ENCODE data around the gene GAL3ST2.
"Not testable (repeated sequence)": the region's sequence is repeated elsewhere in the genome, so short reads cannot be mapped to it uniquely, and the experiment has no call there.

GAL3ST2 gene

DNA sequence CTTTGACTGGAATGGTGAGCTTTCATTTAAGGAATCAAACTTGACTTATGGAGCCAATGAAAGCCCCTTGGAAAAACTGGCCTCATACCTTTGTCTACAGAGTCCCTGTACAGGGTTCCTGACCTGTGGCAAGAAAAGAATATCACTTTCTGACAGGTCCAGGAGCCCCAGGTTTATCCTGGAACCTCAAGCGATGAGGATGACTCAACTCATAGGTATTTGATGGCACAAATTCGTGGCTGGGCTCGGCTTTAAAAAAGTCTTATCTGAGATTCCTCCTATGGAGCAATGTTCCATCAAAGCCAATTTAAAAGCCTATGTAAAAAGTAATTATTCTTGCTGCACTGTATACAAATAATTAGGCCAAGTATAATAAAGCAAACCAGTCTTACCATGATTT lies 14.8 kb downstream of the GAL3ST2 start:
- in situ Hi-C loops (cut with HindIII; ENCODE audit: low sequenced_read_pairs): not testable (repeated sequence)

DNA sequence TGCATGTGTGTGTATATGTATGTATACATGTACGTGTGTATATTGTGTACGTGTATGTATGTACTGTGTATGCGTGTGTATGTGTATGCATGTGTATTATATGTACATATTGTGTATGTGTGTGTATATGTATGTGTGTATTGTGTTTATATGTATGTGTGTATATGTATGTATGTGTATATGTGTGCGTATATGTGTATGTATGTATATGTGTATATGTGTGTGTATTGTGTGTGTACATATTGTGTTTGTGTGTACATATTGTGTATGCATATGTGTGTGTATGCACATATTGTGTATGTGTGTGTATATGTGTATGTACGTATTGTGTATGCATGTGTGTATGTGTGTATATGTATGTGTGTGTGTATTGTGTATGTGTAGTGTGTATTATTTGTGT lies 16.8 kb downstream of the GAL3ST2 start:
- in situ Hi-C loops (cut with HindIII; ENCODE audit: low sequenced_read_pairs): no loop called here

DNA sequence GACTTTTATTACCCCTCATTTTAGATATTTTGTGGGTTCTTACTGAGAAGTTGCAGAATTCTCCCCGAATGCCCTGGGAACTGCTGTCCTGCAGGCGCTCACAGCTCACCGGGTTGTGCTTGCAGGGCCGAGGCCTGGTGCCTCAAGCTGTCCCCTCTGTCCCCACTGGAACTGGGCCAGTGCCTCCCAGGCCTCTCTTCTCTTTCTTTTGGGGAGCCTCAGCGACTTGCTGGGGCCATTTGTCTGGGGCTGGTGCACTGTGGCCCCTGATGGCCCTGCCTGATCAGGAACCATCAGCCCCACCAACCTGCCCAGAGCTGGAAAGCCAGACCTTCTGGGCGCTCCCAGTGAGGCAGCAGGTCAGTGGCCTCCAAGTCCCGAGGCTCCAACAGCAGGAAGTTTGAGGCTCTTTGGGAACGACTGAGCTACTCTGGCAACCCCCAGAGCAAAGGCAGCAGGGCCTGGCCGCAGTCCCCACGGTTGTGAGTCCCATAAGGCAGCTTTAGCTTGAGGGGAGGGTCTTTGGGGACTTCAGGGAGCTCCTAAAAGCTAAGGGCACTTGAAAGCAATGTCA lies 17.7 kb downstream of the GAL3ST2 start:
- in situ Hi-C loops (cut with HindIII; ENCODE audit: low sequenced_read_pairs): no loop called here

DNA sequence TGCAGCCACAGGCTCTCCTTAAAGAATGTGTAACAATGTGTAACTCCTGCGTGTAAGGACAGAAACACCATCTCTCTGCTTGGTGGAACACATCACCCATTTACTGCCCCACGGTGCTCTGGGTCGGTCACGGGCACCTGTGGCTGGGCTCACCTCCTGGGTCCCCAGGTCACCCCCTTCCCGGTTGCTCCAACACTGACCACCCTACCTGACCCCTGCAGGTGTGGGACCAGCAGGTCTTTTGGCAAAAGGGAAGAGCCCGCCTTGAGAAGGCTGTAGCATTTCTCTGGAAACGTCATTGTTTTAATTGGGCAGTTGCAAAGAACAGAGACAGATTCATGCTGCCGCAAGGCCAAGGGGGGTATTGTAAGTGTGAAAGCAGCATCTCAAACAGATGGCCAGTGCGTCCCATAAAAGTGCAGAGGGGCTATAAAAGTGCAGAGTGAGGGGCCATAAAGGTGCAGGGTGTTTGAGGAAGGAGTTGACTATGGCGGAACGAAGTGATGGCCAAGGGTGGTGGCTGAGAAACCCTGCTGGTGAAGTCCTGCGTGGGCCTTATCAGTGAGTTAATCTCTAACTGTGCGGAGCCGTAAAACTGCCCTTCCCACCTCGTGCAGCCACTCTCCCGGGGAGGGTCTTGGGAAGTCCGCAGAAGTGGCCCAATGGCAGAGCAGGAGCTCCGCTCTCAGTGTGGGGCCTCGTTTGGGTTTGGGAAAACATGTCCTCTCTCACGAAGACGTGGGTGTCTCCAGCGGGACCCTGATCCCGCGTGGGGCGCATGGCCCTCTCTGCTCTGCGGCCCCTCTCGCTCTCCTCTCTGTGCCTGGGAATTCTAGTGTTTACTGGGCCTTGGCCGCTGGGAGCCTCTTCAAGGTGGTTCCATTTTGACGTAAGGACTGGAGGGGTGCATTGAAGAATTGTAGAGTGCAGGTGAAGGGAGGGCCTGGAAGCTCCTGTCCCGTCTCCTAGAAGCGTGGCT lies 18.7 kb downstream of the GAL3ST2 start:
- in situ Hi-C loops (cut with HindIII; ENCODE audit: low sequenced_read_pairs): no loop called here

DNA sequence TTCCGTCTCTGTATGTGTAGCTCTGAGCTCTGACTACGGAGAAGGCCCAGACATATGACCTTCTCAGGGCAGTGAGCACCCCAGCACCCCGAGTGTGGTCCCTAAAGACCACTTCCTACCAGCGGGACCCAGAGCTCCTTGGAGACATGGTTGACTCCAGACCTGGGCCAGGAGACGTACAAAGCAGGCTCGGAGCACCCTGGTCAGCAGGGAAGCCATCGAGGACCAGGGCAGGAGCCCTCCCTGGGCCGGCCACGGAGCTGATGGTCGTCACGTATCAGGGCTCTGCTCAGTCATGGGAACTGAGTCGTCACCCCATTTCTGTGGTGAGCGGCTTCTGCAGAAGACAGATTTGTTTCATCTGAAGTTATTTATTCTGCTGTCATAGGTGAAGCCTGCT lies 19.6 kb downstream of the GAL3ST2 start:
- in situ Hi-C loops (cut with HindIII; ENCODE audit: low sequenced_read_pairs): no loop called here

DNA sequence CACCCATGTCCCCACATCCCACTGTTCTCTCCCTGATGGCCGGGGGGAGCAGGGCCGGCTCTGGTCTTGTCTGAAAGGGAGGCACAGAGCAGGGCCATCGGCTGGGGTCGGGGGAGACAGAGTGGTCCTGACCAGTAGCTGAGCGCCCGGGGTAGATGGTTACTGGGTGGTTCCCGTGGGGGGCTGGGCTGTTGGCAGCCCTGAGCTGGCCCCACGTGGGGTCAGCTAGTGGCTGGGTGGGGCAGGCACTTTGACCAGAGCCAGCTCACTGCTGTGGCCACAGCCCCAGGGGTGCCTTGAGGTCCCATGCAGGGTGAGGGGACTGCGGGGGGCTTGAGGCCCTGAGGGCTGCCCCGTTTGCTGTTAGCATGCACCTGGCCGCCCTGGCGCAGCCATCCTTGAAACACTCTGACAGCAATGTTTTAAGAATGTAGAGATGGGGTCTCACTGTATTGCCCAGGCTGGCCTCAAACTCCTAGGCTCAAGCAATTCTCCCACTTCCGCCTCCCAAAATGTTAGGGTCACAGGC lies 20.1 kb downstream of the GAL3ST2 start:
- in situ Hi-C loops (cut with HindIII; ENCODE audit: low sequenced_read_pairs): no loop called here

DNA sequence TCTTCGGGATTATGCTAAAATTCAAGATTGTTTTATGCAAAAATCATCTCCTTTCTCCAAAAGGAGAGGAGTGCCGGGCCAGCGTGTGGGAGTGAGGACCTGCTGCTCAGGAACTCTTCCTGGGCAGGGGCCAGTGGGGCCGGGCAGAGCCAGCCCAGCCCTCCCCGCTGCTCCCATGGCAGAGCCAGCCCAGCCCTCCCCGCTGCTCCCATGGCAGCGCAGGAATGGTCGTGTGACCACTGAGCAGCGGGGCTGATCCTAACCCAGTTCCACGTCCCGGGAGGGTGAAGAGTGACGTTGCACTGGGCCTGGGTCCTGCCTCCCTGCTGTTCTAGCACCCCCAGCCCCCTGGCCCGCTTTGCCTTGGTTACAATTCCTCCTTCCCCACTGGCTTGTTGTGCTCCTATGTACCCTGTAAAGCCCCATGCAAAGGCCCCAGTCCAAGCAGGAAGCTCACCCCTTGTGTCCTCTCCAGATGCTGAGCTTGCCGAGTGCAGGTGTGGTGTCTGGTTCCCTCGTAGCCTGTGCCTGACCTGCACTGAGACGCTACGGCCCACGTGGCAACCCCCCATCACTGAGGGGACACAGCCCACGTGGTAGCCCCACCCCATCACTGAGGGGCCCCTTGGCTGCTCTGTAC lies 20.9 kb downstream of the GAL3ST2 start:
- in situ Hi-C loops (cut with HindIII; ENCODE audit: low sequenced_read_pairs): no loop called here

DNA sequence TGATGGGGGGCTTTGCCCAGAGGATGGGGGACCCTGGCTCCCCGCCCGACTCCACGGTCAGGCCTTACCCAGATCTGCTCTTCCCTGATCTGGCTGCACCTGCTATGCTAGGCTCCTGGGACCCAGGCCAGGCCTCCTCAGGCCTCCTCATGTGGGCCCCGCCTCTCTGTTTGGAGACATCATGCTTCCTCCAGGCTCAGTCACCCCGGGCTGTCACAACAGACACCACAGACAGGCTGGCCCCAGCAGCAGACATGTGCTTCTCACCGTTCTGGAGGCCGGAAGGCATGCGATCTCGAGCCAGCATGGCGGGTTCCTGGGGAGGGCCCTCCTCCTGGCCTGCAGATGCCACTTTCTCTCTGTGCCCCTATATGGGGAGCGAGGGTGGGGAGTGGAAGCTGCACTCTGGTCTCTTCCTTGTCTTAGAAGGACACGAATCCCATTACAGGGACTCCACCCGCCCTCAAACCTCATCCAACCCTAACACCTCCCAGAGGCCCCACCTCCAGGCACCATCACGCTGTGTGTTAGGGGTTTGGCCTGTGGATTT lies 21.5 kb downstream of the GAL3ST2 start:
- in situ Hi-C loops (cut with HindIII; ENCODE audit: low sequenced_read_pairs): no loop called here

DNA sequence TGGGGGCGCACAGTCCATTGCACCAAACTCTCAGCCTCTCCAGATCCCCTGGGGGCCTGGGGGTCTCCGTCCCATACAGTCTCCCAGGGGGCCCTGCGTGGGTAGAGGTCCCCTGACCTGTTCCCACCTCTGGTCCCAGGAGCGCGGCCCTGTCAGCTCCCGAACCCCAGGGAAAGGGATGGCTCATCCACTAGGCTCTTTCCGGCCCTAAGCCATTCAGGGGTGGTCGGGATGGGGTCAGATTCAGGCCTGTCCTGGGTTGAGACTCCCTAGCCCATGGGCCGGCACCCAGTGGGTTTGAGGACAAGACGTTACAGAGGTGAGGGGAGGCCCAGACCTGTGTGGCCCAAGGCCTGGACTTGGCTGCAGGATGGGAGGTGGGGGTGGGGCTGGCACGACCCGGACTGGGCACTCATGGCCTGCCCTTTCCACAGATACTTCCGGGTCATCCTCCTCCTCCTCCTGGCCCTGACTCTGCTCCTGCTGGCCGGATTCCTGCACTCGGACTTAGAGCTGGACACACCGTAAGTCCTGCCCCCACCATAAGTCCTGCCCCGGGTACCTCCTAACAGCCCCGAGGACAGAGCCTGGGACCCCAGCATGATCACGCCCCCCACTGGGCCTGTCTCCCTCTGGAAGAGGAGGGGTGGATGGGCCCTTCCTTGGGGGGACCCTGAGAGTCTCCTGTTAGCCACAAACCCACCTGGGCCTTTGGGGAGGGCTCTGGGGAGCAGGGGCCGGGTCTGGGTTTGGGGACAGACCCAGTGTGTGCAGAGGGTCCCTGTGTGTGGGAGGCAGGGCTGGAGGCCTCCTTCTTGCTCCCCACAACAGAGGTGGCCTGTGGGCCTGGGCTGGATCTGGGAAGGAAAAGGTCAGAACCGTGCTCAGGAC lies 22.3 kb downstream of the GAL3ST2 start:
- in situ Hi-C loops (cut with HindIII; ENCODE audit: low sequenced_read_pairs): no loop called here

DNA sequence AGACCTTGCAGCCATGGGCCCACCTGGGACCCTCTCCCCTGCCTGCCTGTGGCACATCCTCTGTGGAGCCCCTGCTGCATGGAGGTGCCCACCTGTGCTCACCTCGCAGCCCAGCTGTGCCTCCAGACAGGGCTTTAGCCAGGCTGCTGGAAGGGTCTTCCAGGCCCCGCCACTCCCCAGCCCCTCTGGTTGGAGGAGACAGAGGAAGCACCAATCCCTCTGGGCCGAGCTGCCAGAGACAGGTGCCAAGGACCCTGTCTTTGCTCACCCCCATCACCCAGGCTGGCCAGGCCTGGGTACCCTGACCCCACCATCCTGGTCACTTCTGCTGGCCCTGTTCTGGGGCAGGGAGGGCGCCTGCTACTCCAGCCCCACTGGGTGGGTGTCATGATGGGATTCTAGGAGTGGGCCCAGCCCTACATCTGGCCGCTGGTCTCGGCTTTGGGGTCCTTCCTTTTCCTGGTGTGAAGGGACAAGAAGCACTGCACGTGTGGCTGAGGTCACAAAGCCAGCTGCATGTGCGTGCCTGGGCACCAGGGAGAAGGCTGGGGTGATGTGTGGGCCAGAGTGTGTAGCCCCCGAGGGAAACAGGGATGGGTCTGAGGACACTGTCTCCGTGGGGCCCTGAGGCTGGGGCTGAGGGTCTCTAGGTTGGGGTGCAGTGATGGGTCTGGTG lies 23.0 kb downstream of the GAL3ST2 start:
- in situ Hi-C loops (cut with HindIII; ENCODE audit: low sequenced_read_pairs): no loop called here

DNA sequence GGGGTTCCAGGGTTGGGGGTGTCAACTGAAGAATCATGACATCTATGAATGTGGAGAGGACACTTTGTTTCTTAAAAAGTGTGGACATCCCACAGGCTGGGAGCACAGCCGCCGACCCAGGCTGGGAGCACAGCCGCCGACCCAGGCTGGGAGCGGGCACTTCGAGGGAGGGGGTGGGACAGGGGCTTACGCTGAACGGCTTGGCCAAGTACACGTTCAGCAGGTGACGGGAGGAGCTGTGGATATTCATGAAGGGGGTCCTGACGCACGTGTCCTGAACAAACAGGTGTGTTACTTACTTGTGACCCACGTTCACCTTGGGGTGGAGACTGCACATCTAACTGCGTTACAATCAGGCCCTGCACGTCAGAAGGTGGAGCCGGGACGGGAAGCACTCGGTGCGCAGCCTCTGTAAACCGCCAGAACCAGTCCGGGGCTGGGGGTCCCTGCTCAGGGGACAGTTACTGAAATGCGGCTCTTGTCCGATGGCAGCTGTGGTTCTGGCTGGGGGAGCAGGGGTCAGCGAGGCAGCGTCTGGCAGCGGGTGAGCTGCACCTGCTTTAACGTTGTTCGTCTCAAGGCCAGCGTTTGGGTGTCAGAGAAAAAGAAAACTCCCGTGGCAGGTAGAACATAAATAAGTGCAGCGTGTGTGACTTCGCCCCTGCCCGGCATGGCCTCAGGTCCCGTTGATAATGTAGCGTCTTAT lies 23.7 kb downstream of the GAL3ST2 start:
- in situ Hi-C loops (cut with HindIII; ENCODE audit: low sequenced_read_pairs): not testable (repeated sequence)

DNA sequence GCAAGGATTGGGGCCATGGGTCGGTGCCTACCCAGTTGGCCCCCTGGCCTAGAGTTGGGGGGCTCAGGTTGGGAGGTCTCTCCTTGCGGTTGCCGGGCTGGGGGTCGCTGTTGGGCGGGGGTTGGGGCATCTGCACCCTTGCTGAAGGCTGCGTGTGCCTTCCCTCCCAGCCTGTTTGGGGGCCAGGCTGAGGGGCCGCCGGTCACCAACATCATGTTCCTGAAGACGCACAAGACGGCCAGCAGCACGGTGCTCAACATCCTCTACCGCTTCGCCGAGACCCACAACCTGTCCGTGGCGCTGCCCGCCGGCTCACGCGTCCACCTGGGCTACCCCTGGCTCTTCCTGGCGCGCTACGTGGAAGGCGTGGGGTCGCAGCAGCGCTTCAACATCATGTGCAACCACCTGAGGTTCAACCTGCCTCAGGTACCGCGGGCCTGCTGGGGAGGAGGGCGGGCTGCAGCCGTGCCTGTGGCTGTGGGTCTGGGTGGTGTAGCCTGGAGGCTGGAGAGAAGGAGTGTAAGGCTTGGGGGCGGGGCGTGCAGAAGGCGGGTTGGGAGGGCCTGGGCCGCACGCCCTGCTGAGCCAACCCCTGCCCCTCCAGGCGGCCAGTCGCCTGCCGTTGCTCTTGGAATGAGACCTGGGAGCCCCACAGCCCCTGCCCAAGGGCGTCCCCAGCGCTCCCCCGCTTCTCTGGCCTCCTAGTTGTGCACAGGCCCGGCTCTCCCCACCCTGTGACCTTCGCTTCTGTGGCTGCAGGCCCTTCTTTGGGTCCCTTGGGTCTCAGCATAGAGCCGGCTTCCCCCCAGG lies 25.2 kb downstream of the GAL3ST2 start:
- in situ Hi-C loops (cut with HindIII; ENCODE audit: low sequenced_read_pairs): no loop called here

DNA sequence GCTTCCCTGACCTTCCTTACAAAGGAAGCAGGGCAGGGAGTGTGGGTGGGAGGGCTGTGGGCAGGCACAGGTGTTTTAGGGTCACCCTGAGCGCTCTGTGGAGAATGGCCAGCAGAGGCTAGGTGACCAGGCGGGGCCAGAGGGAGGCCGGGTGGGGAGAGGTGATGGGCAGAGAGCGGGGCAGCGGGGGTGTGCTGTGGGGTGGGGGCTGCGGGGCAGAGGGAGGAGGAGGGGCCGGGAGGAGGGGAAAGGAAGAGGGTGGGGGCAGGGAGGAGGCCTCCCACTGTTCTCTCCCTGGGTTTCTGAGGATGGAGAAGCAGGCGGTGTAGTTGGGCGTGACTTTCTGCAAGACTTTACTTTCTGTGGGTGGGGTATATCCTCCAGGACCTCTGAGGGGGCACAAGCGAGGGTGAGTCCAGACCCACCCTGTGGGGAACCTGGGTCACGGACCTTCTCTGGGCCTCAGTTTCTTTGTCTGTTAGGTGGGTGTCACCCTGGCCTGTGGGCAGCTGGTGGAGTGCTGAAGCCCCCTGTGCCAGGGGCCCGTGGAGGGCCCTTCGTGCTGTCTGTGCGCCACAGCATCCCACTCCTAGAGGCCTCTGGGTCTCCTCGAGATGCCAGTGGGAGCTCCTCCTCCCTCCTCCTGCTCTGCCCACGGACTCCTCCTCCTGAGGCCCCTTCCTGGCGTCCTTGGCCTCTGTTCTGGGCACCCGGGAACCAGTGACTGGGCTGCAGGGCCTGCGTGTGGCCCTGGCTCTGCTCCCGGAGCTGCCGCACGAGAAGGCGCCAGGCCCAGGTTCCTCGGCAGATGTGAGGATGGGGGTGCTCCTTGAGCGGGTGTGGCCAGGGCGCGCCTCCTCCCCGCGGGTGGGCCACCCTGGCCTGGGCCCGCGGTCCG lies 26.0 kb downstream of the GAL3ST2 start:
- in situ Hi-C loops (cut with HindIII; ENCODE audit: low sequenced_read_pairs): no loop called here

DNA sequence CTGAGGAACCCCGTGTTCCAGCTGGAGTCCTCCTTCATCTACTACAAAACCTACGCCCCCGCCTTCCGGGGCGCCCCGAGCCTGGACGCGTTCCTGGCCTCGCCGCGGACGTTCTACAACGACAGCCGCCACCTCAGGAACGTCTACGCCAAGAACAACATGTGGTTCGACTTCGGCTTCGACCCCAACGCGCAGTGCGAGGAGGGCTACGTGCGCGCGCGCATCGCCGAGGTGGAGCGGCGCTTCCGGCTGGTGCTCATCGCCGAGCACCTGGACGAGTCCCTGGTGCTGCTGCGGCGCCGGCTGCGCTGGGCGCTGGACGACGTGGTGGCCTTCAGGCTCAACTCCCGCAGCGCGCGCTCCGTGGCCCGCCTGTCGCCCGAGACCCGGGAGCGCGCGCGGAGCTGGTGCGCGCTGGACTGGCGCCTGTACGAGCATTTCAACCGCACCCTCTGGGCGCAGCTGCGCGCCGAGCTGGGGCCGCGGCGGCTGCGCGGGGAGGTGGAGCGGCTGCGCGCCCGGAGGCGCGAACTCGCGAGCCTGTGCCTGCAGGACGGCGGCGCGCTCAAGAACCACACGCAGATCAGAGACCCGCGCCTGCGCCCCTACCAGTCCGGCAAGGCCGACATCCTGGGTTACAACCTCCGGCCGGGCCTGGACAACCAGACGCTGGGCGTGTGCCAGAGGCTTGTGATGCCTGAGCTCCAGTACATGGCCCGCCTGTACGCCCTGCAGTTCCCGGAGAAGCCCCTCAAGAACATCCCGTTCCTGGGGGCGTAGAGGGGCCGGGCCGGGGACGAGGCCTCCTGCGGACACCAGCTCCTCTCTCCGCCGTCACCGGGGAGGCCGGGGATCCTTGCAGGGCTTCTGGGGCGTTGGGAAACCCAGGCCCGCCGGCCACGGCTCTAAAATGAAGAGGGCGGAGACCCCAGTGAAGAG lies 27.0 kb downstream of the GAL3ST2 start:
- in situ Hi-C loops (cut with HindIII; ENCODE audit: low sequenced_read_pairs): no loop called here

DNA sequence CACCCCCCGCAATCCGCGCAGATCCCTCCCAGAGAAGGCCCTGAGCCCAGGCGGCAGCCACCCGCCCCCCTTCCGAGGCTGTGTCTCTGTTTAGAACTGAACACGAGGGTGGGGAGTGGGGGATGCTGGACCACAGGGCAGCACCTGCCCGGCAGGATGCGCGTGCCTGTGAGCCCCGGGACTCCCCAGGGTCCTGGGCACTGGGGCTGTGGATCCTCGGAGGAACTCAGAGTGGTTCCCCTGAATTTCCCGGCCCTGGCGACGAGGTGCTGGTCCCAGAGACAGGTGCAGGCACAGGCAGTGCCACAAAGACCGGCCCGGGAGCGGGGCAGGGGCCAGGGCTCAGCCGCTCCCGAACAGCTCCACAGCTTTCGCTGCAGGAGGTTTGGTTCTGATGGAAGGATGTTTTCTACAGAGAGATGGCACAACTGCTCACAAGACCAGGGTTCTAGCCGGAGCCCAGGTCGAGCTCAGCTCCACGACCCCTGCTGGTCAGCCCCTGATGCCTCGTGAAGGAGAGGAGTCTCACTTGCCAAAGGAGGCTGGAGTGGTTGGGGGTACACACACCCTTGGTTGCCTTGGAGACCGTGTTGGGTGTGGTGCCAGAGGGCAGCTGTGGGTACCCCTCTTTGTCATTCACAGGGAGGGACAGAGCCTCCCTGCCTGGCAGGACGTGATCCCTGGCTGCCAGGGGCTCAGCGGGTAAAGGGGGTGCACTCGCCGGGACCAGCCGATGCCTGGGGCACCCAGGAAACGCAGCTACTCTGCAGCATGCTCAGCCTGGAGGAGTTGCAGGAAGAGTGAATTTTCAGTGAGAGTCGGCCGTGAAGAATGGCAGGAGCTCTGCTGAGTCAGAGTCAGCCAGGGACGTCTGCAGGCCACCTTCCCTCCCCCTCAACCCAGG lies 28.0 kb downstream of the GAL3ST2 start:
- in situ Hi-C loops (cut with HindIII; ENCODE audit: low sequenced_read_pairs): no loop called here
